Hepatocyte (in vitro differentiated cells): ENCODE data around the gene ATP5F1D.

Source experiments
- CTCF ChIP-seq: fragments of 200-600 bp; sonication (generic); IDR thresholded peaks from 2 replicates; pipeline ENCODE4 v1.5.1; 2016; ENCODE audit warnings: antibody characterized with exemption, mild to moderate bottlenecking; ENCODE audit not compliant: poor library complexity
- EZH2 ChIP-seq: fragments of 200-600 bp; sonication (generic); IDR thresholded peaks from 2 replicates; pipeline ENCODE4 v1.6.1; 2016; ENCODE audit warnings: antibody characterized with exemption, mild to moderate bottlenecking, borderline replicate concordance
- EZH2phosphoT487 ChIP-seq: fragments of 200-600 bp; sonication (generic); IDR thresholded peaks from one replicate; pipeline ENCODE4 v1.6.1; 2018; ENCODE audit warnings: antibody characterized with exemption, mild to moderate bottlenecking, low read depth, moderate library complexity; ENCODE audit not compliant: unreplicated experiment, severe bottlenecking

- no peak for TF ChIP-seq CTCF
- no peak for TF ChIP-seq EZH2
- TF ChIP-seq EZH2phosphoT487, result no peak
Observed at GRCh38 chr19:1229924-1230782, 11.4 kb upstream of the ATP5F1D start.
